ENCODE results near the gene ACSL6. TPM values are rescaled to one million over a fixed set of nuclear protein-coding genes. Genes with fewer than 3 reads are reported as not detected.

ACSL6 gene
- total and polyA plus RNA-seq, 2 experiments from 2014 or later: 1.7 to 2.4 TPM

GRCh38 chr5:132029609-132030330 is 18.3 kb upstream of the ACSL6 start:
- H3K4me3 ChIP-seq: no peak overlapping the region
- no peaks in the 10 kb centered on the region for H4K20me1 ChIP-seq (ENCODE audit: insufficient read depth, poor library complexity, severe bottlenecking)
- no peak overlapping the region for H3K27ac ChIP-seq
- H3K9me3 ChIP-seq (ENCODE audit: low read depth): no peaks in the 10 kb centered on the region
- no peaks in the 10 kb centered on the region for H3K36me3 ChIP-seq (replicated peaks; ENCODE audit: insufficient read depth, low read depth)
- H2AFZ ChIP-seq: no peak overlapping the region
- H3K4me2 ChIP-seq: no peak overlapping the region
- no peaks in the 10 kb centered on the region for H3K4me1 ChIP-seq (ENCODE audit: insufficient read depth)
- DNase-seq (ENCODE audit: low spot score): no peak
- H3K27me3 ChIP-seq: no peaks in the 10 kb centered on the region
- H3K9me2 ChIP-seq (replicated peaks; ENCODE audit: insufficient read depth): no peaks in the 10 kb centered on the region
- 74% methylated on average over 4 of the region's 4 CpGs for WGBS (ENCODE audit: low lambda C conversion rate, missing lambda C conversion rate)
- H3K79me2 ChIP-seq: no peaks in the 10 kb centered on the region
- TF ChIP-seq EZH2 (IDR thresholded peaks at IDR 0.05; ENCODE audit: borderline replicate concordance) (no peak), EZH2phosphoT487 (IDR thresholded peaks at IDR 0.05; ENCODE audit: low read depth, severe bottlenecking, unreplicated experiment) (no peak)
- TF ChIP-seq, protein P1, sequence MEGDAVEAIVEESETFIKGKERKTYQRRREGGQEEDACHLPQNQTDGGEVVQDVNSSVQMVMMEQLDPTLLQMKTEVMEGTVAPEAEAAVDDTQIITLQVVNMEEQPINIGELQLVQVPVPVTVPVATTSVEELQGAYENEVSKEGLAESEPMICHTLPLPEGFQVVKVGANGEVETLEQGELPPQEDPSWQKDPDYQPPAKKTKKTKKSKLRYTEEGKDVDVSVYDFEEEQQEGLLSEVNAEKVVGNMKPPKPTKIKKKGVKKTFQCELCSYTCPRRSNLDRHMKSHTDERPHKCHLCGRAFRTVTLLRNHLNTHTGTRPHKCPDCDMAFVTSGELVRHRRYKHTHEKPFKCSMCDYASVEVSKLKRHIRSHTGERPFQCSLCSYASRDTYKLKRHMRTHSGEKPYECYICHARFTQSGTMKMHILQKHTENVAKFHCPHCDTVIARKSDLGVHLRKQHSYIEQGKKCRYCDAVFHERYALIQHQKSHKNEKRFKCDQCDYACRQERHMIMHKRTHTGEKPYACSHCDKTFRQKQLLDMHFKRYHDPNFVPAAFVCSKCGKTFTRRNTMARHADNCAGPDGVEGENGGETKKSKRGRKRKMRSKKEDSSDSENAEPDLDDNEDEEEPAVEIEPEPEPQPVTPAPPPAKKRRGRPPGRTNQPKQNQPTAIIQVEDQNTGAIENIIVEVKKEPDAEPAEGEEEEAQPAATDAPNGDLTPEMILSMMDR (IDR thresholded peaks at IDR 0.05; ENCODE audit: poor library complexity): no peak

DNA sequence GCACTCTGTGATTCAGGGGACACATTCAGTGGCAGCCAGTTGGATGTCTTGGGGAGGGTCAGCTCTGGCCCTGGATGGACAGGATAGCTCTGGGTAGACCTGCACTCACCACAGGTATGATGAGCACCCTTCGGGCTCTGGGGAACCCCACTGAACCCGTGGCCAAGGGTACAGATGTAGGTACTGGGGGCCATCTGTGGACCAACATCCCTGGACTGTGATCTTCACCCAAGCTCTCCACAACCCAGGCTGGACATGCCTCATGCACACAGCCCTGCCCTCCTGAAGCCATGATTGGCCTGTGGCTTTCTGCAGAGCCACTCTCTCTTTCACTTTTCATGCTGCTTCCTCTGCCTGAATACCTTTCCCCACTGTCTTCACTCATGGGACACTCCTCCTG is 15.6 kb upstream of the ACSL6 start:
- Histone ChIP-seq H3K36me3 (replicated peaks; ENCODE audit: insufficient read depth, low read depth) (no peaks in the 10 kb centered on the region), H3K79me2 (no peaks in the 10 kb centered on the region), H4K20me1 (ENCODE audit: insufficient read depth, poor library complexity, severe bottlenecking) (no peaks in the 10 kb centered on the region), H3K4me1 (ENCODE audit: insufficient read depth) (no peaks in the 10 kb centered on the region), H3K9me2 (replicated peaks; ENCODE audit: insufficient read depth) (no peaks in the 10 kb centered on the region), H3K27me3 (no peaks in the 10 kb centered on the region), H3K9me3 (ENCODE audit: low read depth) (no peaks in the 10 kb centered on the region), H3K4me3 (no peak overlapping the region), H3K4me2 (no peak overlapping the region), H2AFZ (no peak overlapping the region), H3K27ac (no peak overlapping the region)
- TF ChIP-seq, protein P1 (IDR thresholded peaks at IDR 0.05; ENCODE audit: poor library complexity): no peak
- TF ChIP-seq EZH2 (IDR thresholded peaks at IDR 0.05; ENCODE audit: borderline replicate concordance) (no peak), EZH2phosphoT487 (IDR thresholded peaks at IDR 0.05; ENCODE audit: low read depth, severe bottlenecking, unreplicated experiment) (no peak)
- WGBS (ENCODE audit: low lambda C conversion rate, missing lambda C conversion rate): 76% methylated on average over 2 of the region's 2 CpGs
- no peak for DNase-seq (ENCODE audit: low spot score)

DNA sequence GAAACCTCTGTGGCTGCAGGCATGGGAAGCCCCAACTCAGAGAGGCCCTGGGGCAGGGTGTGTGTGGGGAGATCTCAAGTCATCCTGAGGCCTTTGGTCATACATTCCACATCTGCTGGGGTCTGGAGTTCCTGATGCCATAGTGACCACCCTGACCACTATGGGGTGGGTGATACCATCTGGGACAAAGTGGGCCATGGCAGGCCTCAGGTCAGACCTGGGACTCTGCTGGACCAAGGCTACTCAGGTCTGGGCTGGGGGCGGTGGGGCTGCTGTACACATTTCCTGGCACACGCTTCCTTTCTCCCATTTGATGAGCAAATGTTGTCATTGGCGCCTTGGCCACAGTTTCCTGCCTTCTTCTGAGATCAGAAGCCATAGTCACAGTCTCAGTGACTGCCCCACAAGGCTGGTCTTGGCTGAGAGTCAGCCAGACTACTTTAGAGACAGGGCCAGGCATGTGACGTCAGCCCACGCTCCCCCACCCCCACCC is 15.1 kb upstream of the ACSL6 start:
- H3K27me3 ChIP-seq: no peaks in the 10 kb centered on the region
- DNase-seq (ENCODE audit: low spot score): no peak
- TF ChIP-seq EZH2 (IDR thresholded peaks at IDR 0.05; ENCODE audit: borderline replicate concordance) (no peak), EZH2phosphoT487 (IDR thresholded peaks at IDR 0.05; ENCODE audit: low read depth, severe bottlenecking, unreplicated experiment) (no peak)
- TF ChIP-seq, protein P1 (IDR thresholded peaks at IDR 0.05; ENCODE audit: poor library complexity): no peak
- H4K20me1 ChIP-seq (ENCODE audit: insufficient read depth, poor library complexity, severe bottlenecking): no peaks in the 10 kb centered on the region
- H3K79me2 ChIP-seq: no peaks in the 10 kb centered on the region
- no peak overlapping the region for H2AFZ ChIP-seq
- no peak overlapping the region for H3K27ac ChIP-seq
- H3K9me3 ChIP-seq (ENCODE audit: low read depth): no peaks in the 10 kb centered on the region
- no peaks in the 10 kb centered on the region for H3K4me1 ChIP-seq (ENCODE audit: insufficient read depth)
- H3K9me2 ChIP-seq (replicated peaks; ENCODE audit: insufficient read depth): no peaks in the 10 kb centered on the region
- no peak overlapping the region for H3K4me3 ChIP-seq
- WGBS (ENCODE audit: low lambda C conversion rate, missing lambda C conversion rate): 78% methylated on average over 5 of the region's 5 CpGs
- no peak overlapping the region for H3K4me2 ChIP-seq
- H3K36me3 ChIP-seq (replicated peaks; ENCODE audit: insufficient read depth, low read depth): no peaks in the 10 kb centered on the region

All from hepatocyte (in vitro differentiated cells).